ENCODE results near the gene RRP1. TPM values are rescaled to one million over a fixed set of nuclear protein-coding genes. Genes with fewer than 3 reads are reported as not detected.

The RRP1 gene
- total and polyA plus RNA-seq, 9 of the 15 experiments (the other 6 are each of a cell fraction or from before 2014, with no cell fraction given) = 0.89 to 105 (median 51.6) TPM

GRCh38 chr21:43789276-43790009, at the start of gene RRP1 (continued):
- TF ChIP-seq PCBP2 (IDR thresholded peaks at IDR 0.05; ENCODE audit: low read depth, low read length, poor library complexity, severe bottlenecking) (no peak), ATF1 (CRISPR knock-in tag; IDR thresholded peaks at IDR 0.05) (peak; percentile 98), ATF1 (tag; IDR thresholded peaks at IDR 0.05) (peak; percentile 100), KHSRP (IDR thresholded peaks at IDR 0.05) (peak; percentile 89), ZNF134 (CRISPR knock-in tag; conservative IDR thresholded peaks at IDR 0.05) (no peak), THRAP3 (IDR thresholded peaks at IDR 0.05; ENCODE audit: borderline replicate concordance) (no peak), HBP1 (CRISPR knock-in tag; IDR thresholded peaks at IDR 0.05) (no peak), ETV6 (IDR thresholded peaks at IDR 0.05; ENCODE audit: borderline replicate concordance in 1 of 2, low read depth in 2 of 2, low read length in 1 of 2) (no peak), ETV6 (CRISPR knock-in tag; IDR thresholded peaks at IDR 0.05; ENCODE audit: borderline replicate concordance) (0 out of 2 replicates have a peak, but pooled peaks have one; percentile 72), AFF4 (CRISPR knock-in tag; IDR thresholded peaks at IDR 0.05) (peak; percentile 14; the same call in 1 of the 2 replicates), SMAD4 (CRISPR knock-in tag; conservative IDR thresholded peaks at IDR 0.05) (0 out of 2 replicates have a peak, but pooled peaks have one; percentile 44), SP1 (CRISPR knock-in tag; IDR thresholded peaks at IDR 0.05) (peak; percentile 89), ZNF766 (CRISPR knock-in tag; conservative IDR thresholded peaks at IDR 0.05) (peak; percentile 82), GABPB1 (CRISPR knock-in tag; IDR thresholded peaks at IDR 0.05) (peak; percentile 75), ZNF12 (CRISPR knock-in tag; IDR thresholded peaks at IDR 0.05) (no peak), E2F4 (CRISPR knock-in tag; IDR thresholded peaks at IDR 0.05; ENCODE audit: low read depth) (peak; percentile 53; the same call in 1 of the 2 replicates), CBX1 (IDR thresholded peaks at IDR 0.05; ENCODE audit: low read depth) (0 out of 2 replicates have a peak, but pooled peaks have one; percentile 43), ZBTB9 (CRISPR knock-in tag; IDR thresholded peaks at IDR 0.05) (0 out of 2 replicates have a peak, but pooled peaks have one; percentile 19), KAT7 (CRISPR knock-in tag; IDR thresholded peaks at IDR 0.05; ENCODE audit: borderline replicate concordance) (0 out of 2 replicates have a peak, but pooled peaks have one; percentile 63)

All from K562 (cell line).